PFSK-1 (cell line): Measurements from ENCODE around the gene TRIP11.

Source experiments
- FOXP2 ChIP-seq: optimal IDR thresholded peaks from 2 replicates; pipeline ENCODE3; 2011; ENCODE audit warnings: borderline replicate concordance, control low read depth, inconsistent platforms; ENCODE audit not compliant: insufficient read depth; ENCODE audit errors: extremely low read length, extremely low read depth
- POLR2AphosphoS5 ChIP-seq: IDR thresholded peaks from 2 replicates; pipeline ENCODE4 v1.6.1; 2012; ENCODE audit warnings: low read depth, mild to moderate bottlenecking, control low read depth, low read length, moderate library complexity
- REST ChIP-seq, 2 experiments: IDR thresholded peaks; 2 replicates each; pipeline versions ENCODE4 v1.6.1 to v1.8.0; 2011 to 2012; ENCODE audit warnings: low read depth in 2 of 2, low read length in 2 of 2, control low read depth in 1 of 2, inconsistent platforms in 1 of 2, mild to moderate bottlenecking in 1 of 2, moderate library complexity in 1 of 2; ENCODE audit not compliant: insufficient read depth in 1 of 2
- SIN3A ChIP-seq: IDR thresholded peaks from 2 replicates; pipeline ENCODE4 v1.6.1; 2012; ENCODE audit warnings: mild to moderate bottlenecking, low read length, moderate library complexity, borderline replicate concordance; ENCODE audit not compliant: insufficient read depth
- TAF1 ChIP-seq: IDR thresholded peaks from 2 replicates; pipeline ENCODE4 v1.6.1; 2012; ENCODE audit warnings: low read length, control low read depth, borderline replicate concordance; ENCODE audit not compliant: insufficient read depth

Gene TRIP11

GRCh38 chr14:91926131-91926890, 113.5 kb downstream of the TRIP11 start:
- no peak for TF ChIP-seq SIN3A
- TF ChIP-seq REST (IDR thresholded peaks at IDR 0.05; ENCODE audit: insufficient read depth in 1 of 2, low read depth in 2 of 2, low read length in 2 of 2), result no peak
- no peak for TF ChIP-seq TAF1
- TF ChIP-seq FOXP2, result no peak
- no peak for TF ChIP-seq POLR2AphosphoS5

- TF ChIP-seq REST (IDR thresholded peaks at IDR 0.05; ENCODE audit: insufficient read depth in 1 of 2, low read depth in 2 of 2, low read length in 2 of 2) (no peak), SIN3A (no peak), TAF1 (no peak), FOXP2 (no peak), POLR2AphosphoS5 (no peak)
Observed at GRCh38 chr14:91925727-91926121, 114.1 kb downstream of the TRIP11 start.

GRCh38 chr14:91925001-91925726, 114.7 kb downstream of the TRIP11 start:
- TF ChIP-seq FOXP2 (no peak), TAF1 (no peak), POLR2AphosphoS5 (no peak), SIN3A (no peak), REST (IDR thresholded peaks at IDR 0.05; ENCODE audit: insufficient read depth in 1 of 2, low read depth in 2 of 2, low read length in 2 of 2) (no peak)

- TF ChIP-seq POLR2AphosphoS5, result no peak
- TF ChIP-seq REST (IDR thresholded peaks at IDR 0.05; ENCODE audit: insufficient read depth in 1 of 2, low read depth in 2 of 2, low read length in 2 of 2), result no peak
- no peak for TF ChIP-seq TAF1
- no peak for TF ChIP-seq FOXP2
- TF ChIP-seq SIN3A, result no peak
Observed at GRCh38 chr14:91920526-91920925, 119.3 kb downstream of the TRIP11 start.

- TF ChIP-seq REST (IDR thresholded peaks at IDR 0.05; ENCODE audit: insufficient read depth in 1 of 2, low read depth in 2 of 2, low read length in 2 of 2) (no peak), SIN3A (no peak), FOXP2 (no peak), TAF1 (no peak), POLR2AphosphoS5 (no peak)
Observed at GRCh38 chr14:91919814-91920213, 120.0 kb downstream of the TRIP11 start.
